ENCODE data around the gene CNPY1.

GRCh38 chr7:155531681-155532080 is 14.7 kb downstream of the CNPY1 start:
- TF ChIP-seq, protein P1, sequence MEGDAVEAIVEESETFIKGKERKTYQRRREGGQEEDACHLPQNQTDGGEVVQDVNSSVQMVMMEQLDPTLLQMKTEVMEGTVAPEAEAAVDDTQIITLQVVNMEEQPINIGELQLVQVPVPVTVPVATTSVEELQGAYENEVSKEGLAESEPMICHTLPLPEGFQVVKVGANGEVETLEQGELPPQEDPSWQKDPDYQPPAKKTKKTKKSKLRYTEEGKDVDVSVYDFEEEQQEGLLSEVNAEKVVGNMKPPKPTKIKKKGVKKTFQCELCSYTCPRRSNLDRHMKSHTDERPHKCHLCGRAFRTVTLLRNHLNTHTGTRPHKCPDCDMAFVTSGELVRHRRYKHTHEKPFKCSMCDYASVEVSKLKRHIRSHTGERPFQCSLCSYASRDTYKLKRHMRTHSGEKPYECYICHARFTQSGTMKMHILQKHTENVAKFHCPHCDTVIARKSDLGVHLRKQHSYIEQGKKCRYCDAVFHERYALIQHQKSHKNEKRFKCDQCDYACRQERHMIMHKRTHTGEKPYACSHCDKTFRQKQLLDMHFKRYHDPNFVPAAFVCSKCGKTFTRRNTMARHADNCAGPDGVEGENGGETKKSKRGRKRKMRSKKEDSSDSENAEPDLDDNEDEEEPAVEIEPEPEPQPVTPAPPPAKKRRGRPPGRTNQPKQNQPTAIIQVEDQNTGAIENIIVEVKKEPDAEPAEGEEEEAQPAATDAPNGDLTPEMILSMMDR (IDR thresholded peaks at IDR 0.05; ENCODE audit: insufficient read depth, low read depth, low read length): no peak
- no peak for TF ChIP-seq EZH2 (IDR thresholded peaks at IDR 0.05; ENCODE audit: insufficient read depth, low read length)
